Measurements from ENCODE around the gene ZCCHC24. TPM values are rescaled to one million over a fixed set of nuclear protein-coding genes. Genes with fewer than 3 reads are reported as not detected.

Gene ZCCHC24
- total and polyA plus RNA-seq, 2 donors (not counting 1 experiment from before 2014, with no cell fraction given) = 33.2 to 44.4 TPM

GRCh38 chr10:79492256-79492655 is 46.8 kb upstream of the ZCCHC24 start:
- Histone ChIP-seq H3K36me3 (ENCODE audit: control insufficient read depth, insufficient read depth, low read length) (no peaks in the 10 kb centered on the region), H3K4me1 (ENCODE audit: control insufficient read depth, extremely low read depth, insufficient read depth, low read length) (peaks cover 28% of the 10 kb centered on the region), H3K79me2 (ENCODE audit: control insufficient read depth, insufficient read depth, low read length) (no peaks in the 10 kb centered on the region), H3K4me3 (replicated peaks in 1 of 4; ENCODE audit: control extremely low read depth in 1 of 4, insufficient read depth in 1 of 4, low read depth in 3 of 4, low read length in 4 of 4) (no peak overlapping the region), H2AFZ (ENCODE audit: low read length) (no peak overlapping the region), H3K9me3 (ENCODE audit: control insufficient read depth, insufficient read depth, low read depth, low read length) (no peaks in the 10 kb centered on the region), H3K4me2 (ENCODE audit: extremely low read depth, insufficient read depth, low read length) (no peak overlapping the region), H3K27ac (ENCODE audit: insufficient read depth, low read length) (no peak overlapping the region), H3K27me3 (ENCODE audit: control insufficient read depth, insufficient read depth, low read length) (peaks cover 16% of the 10 kb centered on the region), H4K20me1 (ENCODE audit: control insufficient read depth, extremely low read depth, insufficient read depth, low read length) (no peaks in the 10 kb centered on the region), H3K9ac (ENCODE audit: insufficient read depth, low read length) (no peak overlapping the region)
- no peak for DNase-seq (ENCODE audit: low read depth in 2 of 2)
- TF ChIP-seq CTCF (conservative IDR thresholded peaks at IDR 0.05 in 1 of 2, IDR thresholded peaks at IDR 0.05 in 1 of 2; ENCODE audit: low read depth in 1 of 2, low read length in 2 of 2) = no peak
- TF ChIP-seq EZH2 (IDR thresholded peaks at IDR 0.05; ENCODE audit: low read length, missing control alignments) = no peak

GRCh38 chr10:79491143-79491835 is 45.9 kb upstream of the ZCCHC24 start:
- no peaks in the 10 kb centered on the region for H3K79me2 ChIP-seq (ENCODE audit: control insufficient read depth, insufficient read depth, low read length)
- H3K36me3 ChIP-seq (ENCODE audit: control insufficient read depth, insufficient read depth, low read length) = no peaks in the 10 kb centered on the region
- no peak overlapping the region for H3K9ac ChIP-seq (ENCODE audit: insufficient read depth, low read length)
- TF ChIP-seq CTCF (conservative IDR thresholded peaks at IDR 0.05 in 1 of 2, IDR thresholded peaks at IDR 0.05 in 1 of 2; ENCODE audit: low read depth in 1 of 2, low read length in 2 of 2) = no peak
- TF ChIP-seq EZH2 (IDR thresholded peaks at IDR 0.05; ENCODE audit: low read length, missing control alignments) = no peak
- H3K9me3 ChIP-seq (ENCODE audit: control insufficient read depth, insufficient read depth, low read depth, low read length) = no peaks in the 10 kb centered on the region
- H3K27me3 ChIP-seq (ENCODE audit: control insufficient read depth, insufficient read depth, low read length) = peaks cover 8% of the 10 kb centered on the region
- no peak overlapping the region for H3K4me2 ChIP-seq (ENCODE audit: extremely low read depth, insufficient read depth, low read length)
- H3K27ac ChIP-seq (ENCODE audit: insufficient read depth, low read length) = no peak overlapping the region
- peaks cover 28% of the 10 kb centered on the region for H3K4me1 ChIP-seq (ENCODE audit: control insufficient read depth, extremely low read depth, insufficient read depth, low read length)
- H3K4me3 ChIP-seq (replicated peaks in 1 of 4; ENCODE audit: control extremely low read depth in 1 of 4, insufficient read depth in 1 of 4, low read depth in 3 of 4, low read length in 4 of 4) = no peak overlapping the region
- no peak overlapping the region for H2AFZ ChIP-seq (ENCODE audit: low read length)
- DNase-seq (ENCODE audit: low read depth in 2 of 2) = no peak
- H4K20me1 ChIP-seq (ENCODE audit: control insufficient read depth, extremely low read depth, insufficient read depth, low read length) = no peaks in the 10 kb centered on the region

- Histone ChIP-seq H3K4me2 (ENCODE audit: extremely low read depth, insufficient read depth, low read length) (no peak overlapping the region), H3K36me3 (ENCODE audit: control insufficient read depth, insufficient read depth, low read length) (no peaks in the 10 kb centered on the region), H3K4me1 (ENCODE audit: control insufficient read depth, extremely low read depth, insufficient read depth, low read length) (peaks cover 28% of the 10 kb centered on the region), H3K4me3 (replicated peaks in 1 of 4; ENCODE audit: control extremely low read depth in 1 of 4, insufficient read depth in 1 of 4, low read depth in 3 of 4, low read length in 4 of 4) (no peak overlapping the region), H3K9ac (ENCODE audit: insufficient read depth, low read length) (no peak overlapping the region), H3K27me3 (ENCODE audit: control insufficient read depth, insufficient read depth, low read length) (peaks cover 4% of the 10 kb centered on the region), H3K79me2 (ENCODE audit: control insufficient read depth, insufficient read depth, low read length) (no peaks in the 10 kb centered on the region), H2AFZ (ENCODE audit: low read length) (peak overlapping the region; percentile 8), H4K20me1 (ENCODE audit: control insufficient read depth, extremely low read depth, insufficient read depth, low read length) (no peaks in the 10 kb centered on the region), H3K27ac (ENCODE audit: insufficient read depth, low read length) (no peak overlapping the region), H3K9me3 (ENCODE audit: control insufficient read depth, insufficient read depth, low read depth, low read length) (no peaks in the 10 kb centered on the region)
- peak; percentile 66 to 73 for DNase-seq (ENCODE audit: low read depth in 2 of 2)
- no peak for TF ChIP-seq CTCF (conservative IDR thresholded peaks at IDR 0.05 in 1 of 2, IDR thresholded peaks at IDR 0.05 in 1 of 2; ENCODE audit: low read depth in 1 of 2, low read length in 2 of 2)
- no peak for TF ChIP-seq EZH2 (IDR thresholded peaks at IDR 0.05; ENCODE audit: low read length, missing control alignments)
Observed at GRCh38 chr10:79490400-79491142, 45.1 kb upstream of the ZCCHC24 start.

All from fibroblast of lung (primary cell).